Tibial nerve (tissue), 4 donors: Measurements from ENCODE around the gene C1orf210. TPM values are rescaled to one million over a fixed set of nuclear protein-coding genes. Genes with fewer than 3 reads are reported as not detected.

Source experiments
- DNase-seq, 2 donors: peaks; one replicate each; pipeline ENCODE4 v3.0.0-alpha.2; 2019; ENCODE audit warnings: low spot score in 2 of 2
- H3K27ac ChIP-seq, 4 donors: fragments of 200-600 bp; sonication (generic) in 3 of 4; one replicate each; pipeline ENCODE4 v1.5.1; 2017 to 2019; ENCODE audit warnings: mild to moderate bottlenecking in 1 of 4
- H3K27me3 ChIP-seq, 2 donors: fragments of 200-600 bp; sonication (generic) in 1 of 2; one replicate each; pipeline versions ENCODE4 v1.5.1 to v1.6.0; 2017 to 2019
- H3K36me3 ChIP-seq, 3 donors: fragments of 200-600 bp; sonication (generic); one replicate each; pipeline ENCODE4 v1.5.1; 2018 to 2019
- H3K4me1 ChIP-seq, 4 donors: fragments of 200-600 bp; sonication (generic) in 3 of 4; one replicate each; pipeline ENCODE4 v1.5.1; 2017 to 2019
- H3K4me3 ChIP-seq, 4 donors: fragments of 200-600 bp; sonication (generic) in 3 of 4; one replicate each; pipeline ENCODE4 v1.5.1; 2017 to 2019; ENCODE audit warnings: mild to moderate bottlenecking in 1 of 4, moderate library complexity in 1 of 4
- H3K9me3 ChIP-seq, 4 donors: fragments of 200-600 bp; sonication (generic) in 3 of 4; one replicate each; pipeline ENCODE4 v1.5.1; 2017 to 2019
- CTCF ChIP-seq, 5 experiments: fragments of 200-600 bp in 3 of 5; fragments of 450-650 bp in 2 of 5; sonication (generic) in 3 of 5; IDR thresholded peaks; one replicate each; pipeline ENCODE4 v1.5.1; 2016 to 2019; ENCODE audit warnings: antibody characterized with exemption in 5 of 5, mild to moderate bottlenecking in 3 of 5, moderate library complexity in 2 of 5
- EP300 ChIP-seq, 2 donors: sonication (generic); formaldehyde crosslinking; IDR thresholded peaks; one replicate each; pipeline ENCODE4 v1.6.1; 2017; ENCODE audit warnings: antibody characterized with exemption in 2 of 2, mild to moderate bottlenecking in 1 of 2
- POLR2A ChIP-seq, 2 donors: fragments of 450-650 bp; IDR thresholded peaks; one replicate each; pipeline ENCODE4 v1.6.1; 2017; ENCODE audit warnings: antibody characterized with exemption in 2 of 2, mild to moderate bottlenecking in 2 of 2, moderate library complexity in 2 of 2
- WGBS, 2 donors: methylation state at CpG; one replicate each; pipeline ENCODE4 v1.1.5; 2018; 5-methylcytosine and 5-hydroxymethylcytosine counted together
- total RNA-seq, 4 donors: library from RNA; depleted of rRNA; stranded (reverse); fragments of >200 nt; gene quantifications; one replicate each; pipeline ENCODE4 v1.1.0, GENCODE V29; 2016

Gene C1orf210
- total RNA-seq, 4 donors from 2014 or later = not detected

DNA sequence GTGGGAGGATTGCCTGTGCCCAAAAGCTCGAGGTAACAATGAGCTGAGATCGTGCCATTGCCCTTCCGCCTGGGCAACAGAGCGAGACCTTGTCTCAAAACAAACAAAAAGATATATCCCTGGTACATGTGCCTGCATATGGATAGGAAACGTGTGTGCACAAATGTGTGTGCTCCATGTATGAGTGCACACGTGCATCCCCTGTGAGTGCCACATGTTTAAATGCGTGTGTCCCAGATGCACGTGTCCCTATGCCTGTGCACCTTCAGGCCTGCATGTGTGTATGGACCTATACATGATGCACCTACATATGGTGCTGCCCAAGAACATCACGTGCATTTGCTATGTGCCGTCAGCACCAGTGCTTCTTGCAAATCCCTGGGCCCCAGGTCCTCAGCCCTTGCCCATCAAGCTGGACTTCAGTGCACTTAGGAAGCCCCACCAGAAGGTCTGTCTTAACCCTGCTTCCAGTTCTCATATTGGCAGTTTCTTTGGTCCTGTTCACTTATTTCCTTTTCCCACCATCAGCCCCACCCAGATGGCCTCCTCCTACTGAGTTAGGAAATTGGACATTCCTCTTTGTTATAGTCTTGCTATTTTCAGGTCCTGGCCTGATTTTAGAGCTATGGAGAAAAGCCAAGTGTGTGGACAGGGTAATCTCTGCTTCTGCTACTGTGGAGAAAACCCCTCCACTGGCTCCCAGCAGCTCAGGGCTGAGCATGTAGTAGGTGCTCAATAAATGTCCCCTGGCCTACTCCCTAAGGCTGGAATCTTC is 30.8 kb upstream of the C1orf210 start:
- Histone ChIP-seq H3K9me3 (no peaks in the 10 kb centered on the region), H3K36me3 (peaks cover 0 to 10% (median 0%) of the 10 kb centered on the region in 3 donors), H3K27ac (no peak overlapping the region), H3K4me1 (peaks cover 0 to 30% (median 2%) of the 10 kb centered on the region in 4 donors), H3K4me3 (no peak overlapping the region), H3K27me3 (no peaks in the 10 kb centered on the region)
- no peak for DNase-seq
- WGBS, 2 donors = 87% methylated on average over 9 to 10 of the region's 10 CpGs
- TF ChIP-seq CTCF (IDR thresholded peaks at IDR 0.05) (no peak), POLR2A (IDR thresholded peaks at IDR 0.05) (no peak), EP300 (IDR thresholded peaks at IDR 0.05) (no peak)

- WGBS, 2 donors = 45 to 73% methylated on average over 3 of the region's 3 CpGs
- H3K27ac ChIP-seq = peak overlapping the region in 2 of 4 donors; percentile 46 to 55
- no peak for DNase-seq
- no peak overlapping the region for H3K4me3 ChIP-seq
- H3K27me3 ChIP-seq = no peaks in the 10 kb centered on the region
- peaks cover 0 to 30% (median 2%) of the 10 kb centered on the region in 4 donors for H3K4me1 ChIP-seq
- TF ChIP-seq EP300 (IDR thresholded peaks at IDR 0.05) = no peak
- no peak for TF ChIP-seq CTCF (IDR thresholded peaks at IDR 0.05)
- no peak for TF ChIP-seq POLR2A (IDR thresholded peaks at IDR 0.05)
- no peaks in the 10 kb centered on the region for H3K9me3 ChIP-seq
- peaks cover 0 to 10% (median 0%) of the 10 kb centered on the region in 3 donors for H3K36me3 ChIP-seq
Observed at GRCh38 chr1:43315481-43315880, 30.1 kb upstream of the C1orf210 start.

GRCh38 chr1:43314233-43314632 is 28.9 kb upstream of the C1orf210 start:
- no peak overlapping the region for H3K27ac ChIP-seq
- 93 to 94% methylated on average over 5 of the region's 5 CpGs for WGBS, 2 donors
- H3K9me3 ChIP-seq = no peaks in the 10 kb centered on the region
- peaks cover 0 to 10% (median 0%) of the 10 kb centered on the region in 3 donors for H3K36me3 ChIP-seq
- DNase-seq = no peak
- no peak overlapping the region for H3K4me3 ChIP-seq
- no peak for TF ChIP-seq EP300 (IDR thresholded peaks at IDR 0.05)
- no peak for TF ChIP-seq POLR2A (IDR thresholded peaks at IDR 0.05)
- no peak for TF ChIP-seq CTCF (IDR thresholded peaks at IDR 0.05)
- H3K27me3 ChIP-seq = no peaks in the 10 kb centered on the region
- H3K4me1 ChIP-seq = peaks cover 0 to 30% (median 2%) of the 10 kb centered on the region in 4 donors

- no peak for DNase-seq
- Histone ChIP-seq H3K4me3 (no peak overlapping the region), H3K9me3 (no peaks in the 10 kb centered on the region), H3K4me1 (peaks cover 0 to 30% (median 2%) of the 10 kb centered on the region in 4 donors), H3K36me3 (peaks cover 0 to 10% (median 0%) of the 10 kb centered on the region in 3 donors), H3K27me3 (no peaks in the 10 kb centered on the region), H3K27ac (no peak overlapping the region)
- 93 to 98% methylated on average over 10 of the region's 10 CpGs for WGBS, 2 donors
- TF ChIP-seq CTCF (IDR thresholded peaks at IDR 0.05) = no peak
- no peak for TF ChIP-seq EP300 (IDR thresholded peaks at IDR 0.05)
Observed at GRCh38 chr1:43313771-43314170, 28.4 kb upstream of the C1orf210 start.
